ENCODE data around the gene ZCCHC14. TPM values are rescaled to one million over a fixed set of nuclear protein-coding genes. Genes with fewer than 3 reads are reported as not detected.

ZCCHC14 gene
- total RNA-seq, 2 experiments from 2014 or later = 4.6 to 5.9 TPM

DNA sequence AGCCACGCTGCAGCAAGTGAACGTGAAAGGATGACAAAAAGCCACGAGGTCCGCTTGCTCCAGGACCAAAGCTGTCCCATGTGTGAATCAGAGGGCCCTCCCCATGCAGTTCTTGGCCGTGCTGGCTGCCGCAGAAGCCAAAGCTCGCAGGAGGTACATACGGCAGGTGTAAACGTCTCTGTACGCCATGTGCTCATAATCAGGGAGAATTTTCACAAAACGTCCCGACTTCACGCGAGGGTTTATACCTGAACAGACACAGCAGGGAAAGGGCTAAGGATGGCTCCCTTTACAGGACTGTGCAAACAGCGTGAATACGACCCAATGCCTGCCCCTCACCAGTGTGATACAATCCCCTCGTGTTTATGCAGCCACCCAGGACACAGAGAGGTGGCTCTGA lies 134.6 kb downstream of the ZCCHC14 start:
- ChIA-PET POLR2A (interaction anchor here (0.6 to 0.7 kb wide), 3 partner anchors 9 to 1091 kb away, joined by 3 read pairs; no protein-coding TSS in a partner anchor), CTCF (no interaction called here)
- no peak overlapping the region for H3K4me3 Mint-ChIP-seq
- no peak overlapping the region for H3K27ac Mint-ChIP-seq
- intact Hi-C loops (cut with micrococcal nuclease) = no loop called here
- peaks cover 16% of the 10 kb centered on the region for H3K36me3 Mint-ChIP-seq (ENCODE audit: low read depth)
- DNase-seq = no peak
- H3K27me3 Mint-ChIP-seq = no peaks in the 10 kb centered on the region
- no peak for ATAC-seq
- no peaks in the 10 kb centered on the region for H3K9me3 Mint-ChIP-seq
- TF ChIP-seq, protein P1, sequence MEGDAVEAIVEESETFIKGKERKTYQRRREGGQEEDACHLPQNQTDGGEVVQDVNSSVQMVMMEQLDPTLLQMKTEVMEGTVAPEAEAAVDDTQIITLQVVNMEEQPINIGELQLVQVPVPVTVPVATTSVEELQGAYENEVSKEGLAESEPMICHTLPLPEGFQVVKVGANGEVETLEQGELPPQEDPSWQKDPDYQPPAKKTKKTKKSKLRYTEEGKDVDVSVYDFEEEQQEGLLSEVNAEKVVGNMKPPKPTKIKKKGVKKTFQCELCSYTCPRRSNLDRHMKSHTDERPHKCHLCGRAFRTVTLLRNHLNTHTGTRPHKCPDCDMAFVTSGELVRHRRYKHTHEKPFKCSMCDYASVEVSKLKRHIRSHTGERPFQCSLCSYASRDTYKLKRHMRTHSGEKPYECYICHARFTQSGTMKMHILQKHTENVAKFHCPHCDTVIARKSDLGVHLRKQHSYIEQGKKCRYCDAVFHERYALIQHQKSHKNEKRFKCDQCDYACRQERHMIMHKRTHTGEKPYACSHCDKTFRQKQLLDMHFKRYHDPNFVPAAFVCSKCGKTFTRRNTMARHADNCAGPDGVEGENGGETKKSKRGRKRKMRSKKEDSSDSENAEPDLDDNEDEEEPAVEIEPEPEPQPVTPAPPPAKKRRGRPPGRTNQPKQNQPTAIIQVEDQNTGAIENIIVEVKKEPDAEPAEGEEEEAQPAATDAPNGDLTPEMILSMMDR (IDR thresholded peaks at IDR 0.05) = no peak
- H3K4me1 Mint-ChIP-seq (ENCODE audit: low read depth) = no peaks in the 10 kb centered on the region

DNA sequence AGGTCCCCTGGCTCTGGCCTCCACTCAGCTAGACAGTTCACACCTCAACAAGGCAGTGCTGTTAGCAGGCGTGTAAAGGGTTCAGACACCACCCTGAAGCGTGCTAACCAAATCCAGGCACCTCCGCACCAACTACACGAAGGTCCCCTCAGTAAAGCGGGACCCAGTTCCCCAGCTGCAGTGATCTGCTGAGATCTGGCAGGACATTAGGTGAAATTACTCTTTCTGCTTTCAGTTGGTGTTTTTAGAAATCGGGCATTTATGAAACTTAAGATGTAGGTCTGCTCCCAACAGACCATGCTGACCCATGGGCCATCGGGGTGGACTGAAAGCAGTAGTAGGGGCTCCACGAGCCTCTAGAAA lies 136.4 kb downstream of the ZCCHC14 start:
- Mint-ChIP-seq H3K9me3 (no peaks in the 10 kb centered on the region), H3K4me3 (no peak overlapping the region), H3K27ac (no peak overlapping the region), H3K36me3 (ENCODE audit: low read depth) (peaks cover 16% of the 10 kb centered on the region), H3K27me3 (no peaks in the 10 kb centered on the region), H3K4me1 (ENCODE audit: low read depth) (no peaks in the 10 kb centered on the region)
- TF ChIP-seq, protein P1 (IDR thresholded peaks at IDR 0.05) = no peak
- ATAC-seq (no peak), DNase-seq (no peak)
- ChIA-PET POLR2A (interaction anchor here (0.5 kb wide), 1 partner anchor 12 kb away, joined by 3 read pairs; no protein-coding TSS in a partner anchor), CTCF (no interaction called here)
- intact Hi-C loops (cut with micrococcal nuclease) = no loop called here

Other genes starting within 250 kb of the ZCCHC14 start
- 10 to 100 TPM; 11.5 to 13.6 TPM for gene C16orf95, start 175.6 kb downstream of the ZCCHC14 start, total RNA-seq
- 10 to 100 TPM; 32.0 to 32.7 TPM for gene FBXO31, start 109.2 kb downstream of the ZCCHC14 start, total RNA-seq
- gene MAP1LC3B, start 100.7 kb downstream of the ZCCHC14 start, total RNA-seq = 10 to 100 TPM; 55.3 to 58.1 TPM
- gene JPH3, start 109.5 kb upstream of the ZCCHC14 start, total RNA-seq = under 1 TPM; 0.07 to 0.09 TPM

All from activated CD8-positive, alpha-beta T cell treated with anti-CD3 and anti-CD28 coated beads for 36 hours (primary cell).